ENCODE results near the gene PEAK3.

DNA sequence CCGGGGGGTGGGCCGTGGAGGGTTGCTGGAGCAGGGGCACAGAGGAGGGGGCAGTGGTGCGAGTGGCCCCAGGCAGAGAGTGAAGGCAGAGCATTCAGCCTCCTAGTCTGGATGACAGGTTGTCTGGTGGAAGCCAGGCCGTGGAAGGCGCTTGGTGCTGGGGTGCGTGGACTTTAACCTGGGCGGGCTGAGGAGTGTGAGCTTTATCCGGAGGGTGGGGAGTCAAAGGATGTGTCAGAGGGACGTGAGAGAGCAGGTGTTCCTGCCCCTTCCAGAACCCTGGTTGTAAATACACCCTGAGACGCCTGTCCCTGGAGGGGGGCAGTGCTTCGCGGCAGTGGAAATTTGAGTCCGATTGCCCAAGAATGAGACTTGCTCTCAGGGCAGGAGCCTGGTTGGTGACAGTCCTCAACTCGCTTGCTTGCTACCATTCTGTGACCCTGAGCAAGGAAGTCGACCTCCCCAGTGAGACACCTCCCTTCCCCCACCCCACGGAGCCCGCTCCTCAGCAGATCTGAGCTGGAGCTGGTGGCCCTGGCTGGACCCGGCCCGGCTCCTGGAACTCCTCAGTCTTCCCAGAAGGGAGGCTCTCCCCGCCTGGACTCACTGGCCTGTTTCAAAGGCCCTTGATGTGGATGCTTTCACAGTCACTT is 48.8 kb upstream of the PEAK3 start:
- TF ChIP-seq, protein P1, sequence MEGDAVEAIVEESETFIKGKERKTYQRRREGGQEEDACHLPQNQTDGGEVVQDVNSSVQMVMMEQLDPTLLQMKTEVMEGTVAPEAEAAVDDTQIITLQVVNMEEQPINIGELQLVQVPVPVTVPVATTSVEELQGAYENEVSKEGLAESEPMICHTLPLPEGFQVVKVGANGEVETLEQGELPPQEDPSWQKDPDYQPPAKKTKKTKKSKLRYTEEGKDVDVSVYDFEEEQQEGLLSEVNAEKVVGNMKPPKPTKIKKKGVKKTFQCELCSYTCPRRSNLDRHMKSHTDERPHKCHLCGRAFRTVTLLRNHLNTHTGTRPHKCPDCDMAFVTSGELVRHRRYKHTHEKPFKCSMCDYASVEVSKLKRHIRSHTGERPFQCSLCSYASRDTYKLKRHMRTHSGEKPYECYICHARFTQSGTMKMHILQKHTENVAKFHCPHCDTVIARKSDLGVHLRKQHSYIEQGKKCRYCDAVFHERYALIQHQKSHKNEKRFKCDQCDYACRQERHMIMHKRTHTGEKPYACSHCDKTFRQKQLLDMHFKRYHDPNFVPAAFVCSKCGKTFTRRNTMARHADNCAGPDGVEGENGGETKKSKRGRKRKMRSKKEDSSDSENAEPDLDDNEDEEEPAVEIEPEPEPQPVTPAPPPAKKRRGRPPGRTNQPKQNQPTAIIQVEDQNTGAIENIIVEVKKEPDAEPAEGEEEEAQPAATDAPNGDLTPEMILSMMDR (IDR thresholded peaks at IDR 0.05; ENCODE audit: low read length) = no peak
- TF ChIP-seq EZH2 (IDR thresholded peaks at IDR 0.05; ENCODE audit: borderline replicate concordance, low read length) = no peak

Measured in OCI-LY1 (cell line).